Urinary bladder (tissue), 4 donors: ENCODE results near the gene PCDH19. TPM values are rescaled to one million over a fixed set of nuclear protein-coding genes. Genes with fewer than 3 reads are reported as not detected.
A peak's percentile ranks its signal among the peaks of the same experiment; 100 is the strongest.
"Not testable (repeated sequence)": the region's sequence is repeated elsewhere in the genome, so short reads cannot be mapped to it uniquely, and the experiment has no call there.

Experiments used
- DNase-seq: peaks from one replicate; pipeline ENCODE4 v3.0.0-alpha.2; 2015; ENCODE audit errors: extremely low spot score
- H3K27ac ChIP-seq: one replicate; pipeline ENCODE4 v1.5.1; 2013; ENCODE audit warnings: low read depth, mild to moderate bottlenecking, moderate library complexity
- H3K36me3 ChIP-seq: one replicate; pipeline ENCODE4 v1.6.1; 2013; ENCODE audit warnings: mild to moderate bottlenecking, moderate library complexity; ENCODE audit not compliant: insufficient read depth
- H3K4me1 ChIP-seq: one replicate; pipeline ENCODE4 v1.6.1; 2013; ENCODE audit warnings: mild to moderate bottlenecking, moderate library complexity; ENCODE audit not compliant: insufficient read depth
- H3K4me3 ChIP-seq: one replicate; pipeline ENCODE4 v1.5.1; 2013; ENCODE audit warnings: low read depth, low read length
- WGBS: extraction: QIAGEN DNeasy Blood & Tissue Kit; methylation state at CpG from one replicate; pipeline ENCODE4 v1.1.7; 2013; 5-methylcytosine and 5-hydroxymethylcytosine counted together
- polyA plus RNA-seq: library from polyadenylated mRNA; stranded (reverse); fragments of 200-250 nt; gene quantifications from one replicate; pipeline ENCODE4 v1.2.3, GENCODE V29; 2013
- total RNA-seq: library from RNA; depleted of rRNA; stranded (reverse); fragments of >200 nt; gene quantifications from one replicate; pipeline ENCODE4 v1.2.3, GENCODE V29; 2014
- donor health status: healthy with polysubstance abuse.
- donor health status: healthy.

PCDH19 gene, protein sequence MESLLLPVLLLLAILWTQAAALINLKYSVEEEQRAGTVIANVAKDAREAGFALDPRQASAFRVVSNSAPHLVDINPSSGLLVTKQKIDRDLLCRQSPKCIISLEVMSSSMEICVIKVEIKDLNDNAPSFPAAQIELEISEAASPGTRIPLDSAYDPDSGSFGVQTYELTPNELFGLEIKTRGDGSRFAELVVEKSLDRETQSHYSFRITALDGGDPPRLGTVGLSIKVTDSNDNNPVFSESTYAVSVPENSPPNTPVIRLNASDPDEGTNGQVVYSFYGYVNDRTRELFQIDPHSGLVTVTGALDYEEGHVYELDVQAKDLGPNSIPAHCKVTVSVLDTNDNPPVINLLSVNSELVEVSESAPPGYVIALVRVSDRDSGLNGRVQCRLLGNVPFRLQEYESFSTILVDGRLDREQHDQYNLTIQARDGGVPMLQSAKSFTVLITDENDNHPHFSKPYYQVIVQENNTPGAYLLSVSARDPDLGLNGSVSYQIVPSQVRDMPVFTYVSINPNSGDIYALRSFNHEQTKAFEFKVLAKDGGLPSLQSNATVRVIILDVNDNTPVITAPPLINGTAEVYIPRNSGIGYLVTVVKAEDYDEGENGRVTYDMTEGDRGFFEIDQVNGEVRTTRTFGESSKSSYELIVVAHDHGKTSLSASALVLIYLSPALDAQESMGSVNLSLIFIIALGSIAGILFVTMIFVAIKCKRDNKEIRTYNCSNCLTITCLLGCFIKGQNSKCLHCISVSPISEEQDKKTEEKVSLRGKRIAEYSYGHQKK (N-terminal part only)
- total RNA-seq (6.9 TPM), polyA plus RNA-seq (2.5 TPM)

DNA sequence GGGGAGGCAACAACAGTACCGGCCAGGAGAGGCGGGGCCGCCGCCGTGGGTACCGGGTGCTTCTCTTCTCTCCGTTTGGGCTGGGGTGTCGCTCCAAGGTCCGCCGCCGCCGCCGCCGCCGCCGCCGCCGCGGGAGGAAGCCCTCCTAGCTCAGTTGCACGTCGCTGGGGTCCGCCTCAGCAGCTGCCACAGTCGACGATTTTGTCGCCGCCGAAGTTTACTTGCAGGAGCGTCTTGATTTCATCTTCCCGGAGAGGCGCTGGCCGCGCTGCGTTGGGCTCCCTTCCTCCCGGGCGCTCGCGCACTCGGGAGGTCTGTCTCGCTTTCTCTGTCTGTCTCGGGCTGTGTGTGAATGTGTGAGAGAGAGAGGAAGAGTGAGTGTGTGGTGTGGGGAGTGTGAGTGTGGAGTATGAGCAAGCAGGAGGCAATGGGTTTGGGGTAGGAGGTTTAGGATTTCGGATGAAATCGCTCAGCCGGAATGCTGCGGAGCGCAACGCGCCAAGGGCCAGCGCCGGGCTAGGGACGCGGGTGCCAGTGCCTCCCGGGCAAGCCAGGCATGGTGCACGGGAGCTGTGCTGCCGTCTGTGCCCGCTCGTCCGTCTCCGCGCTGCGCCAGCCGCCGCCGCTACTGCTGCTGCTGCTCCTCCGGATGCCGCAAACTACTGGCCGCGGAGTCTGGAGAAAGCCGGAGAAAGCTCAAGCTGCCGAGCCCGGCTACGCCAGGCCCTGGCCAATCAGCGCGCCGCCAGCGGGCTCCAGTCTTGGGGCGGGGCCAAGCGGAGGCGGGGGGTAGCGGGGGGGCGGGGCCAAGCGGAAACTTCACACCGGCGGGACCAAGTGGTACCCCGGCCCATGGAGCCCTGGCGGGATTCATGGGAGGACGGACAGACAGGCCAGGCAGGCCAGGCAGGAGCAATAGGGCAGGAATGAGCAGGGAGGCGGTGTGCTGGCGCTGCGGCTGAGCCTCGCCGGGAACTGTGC, at the start of gene PCDH19:
TSS of gene PCDH19 (minus strand) at position 664 of the 981 bp plus-strand sequence. CDS start 1,676 bp downstream, outside the sequence.
- Histone ChIP-seq H3K4me3 (peak within 1 kb of the TSS; percentile 46), H3K4me1 (no peaks in the 10 kb centered on the region), H3K36me3 (no peaks in the 10 kb centered on the region), H3K27ac (no peak within 1 kb of the TSS)
- DNase-seq = no peak
- under 1% methylated on average over 77 of the region's 91 CpGs for WGBS

DNA sequence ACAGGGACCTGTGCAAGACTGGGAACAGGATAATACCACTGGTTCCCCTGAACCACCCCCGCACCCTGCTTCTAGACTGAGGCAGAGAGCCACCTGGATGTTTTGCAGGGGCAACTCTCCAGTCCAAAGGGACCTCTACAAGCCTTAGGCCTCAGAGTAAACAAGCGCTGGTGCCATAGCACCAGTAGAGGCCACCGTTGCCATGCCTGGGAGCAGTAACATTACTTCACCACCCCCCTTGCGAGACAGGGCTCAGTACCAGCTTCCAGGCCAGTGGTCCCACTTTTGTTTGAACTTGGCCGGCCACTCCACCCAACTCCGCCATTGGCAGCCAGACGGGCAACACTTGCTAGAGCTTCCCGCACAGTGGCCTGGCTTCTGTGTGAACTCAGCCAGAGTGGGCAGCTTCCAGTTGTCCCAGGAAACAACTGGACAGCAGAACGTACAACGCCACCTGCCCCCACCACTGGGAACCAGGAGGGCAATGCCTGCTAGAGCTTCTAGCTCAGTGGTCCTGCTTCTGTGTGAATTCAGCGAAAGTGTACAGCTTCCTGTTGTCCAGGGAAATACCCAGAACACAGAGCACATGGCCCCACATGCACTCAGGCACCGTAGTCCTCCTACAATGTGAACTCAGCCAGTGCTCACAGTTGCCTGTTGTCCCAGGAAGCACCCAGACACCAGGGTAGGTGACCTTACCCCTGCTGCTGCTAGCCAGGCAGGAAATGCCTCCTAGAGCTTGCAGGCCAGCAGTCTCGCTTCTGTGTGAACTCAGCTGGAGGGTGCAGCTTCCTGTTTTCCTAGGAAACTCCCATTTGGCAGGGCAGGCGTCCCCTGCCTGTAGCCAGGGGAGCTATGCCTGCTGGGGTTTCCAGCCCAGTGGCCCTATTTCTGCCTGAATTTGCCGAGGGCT, 39.9 kb upstream of the PCDH19 start:
- WGBS = 78% methylated on average over 15 of the region's 15 CpGs
- no peak for DNase-seq
- Histone ChIP-seq H3K36me3 (no peaks in the 10 kb centered on the region), H3K4me1 (no peaks in the 10 kb centered on the region), H3K27ac (no peak overlapping the region), H3K4me3 (no peak overlapping the region)

DNA sequence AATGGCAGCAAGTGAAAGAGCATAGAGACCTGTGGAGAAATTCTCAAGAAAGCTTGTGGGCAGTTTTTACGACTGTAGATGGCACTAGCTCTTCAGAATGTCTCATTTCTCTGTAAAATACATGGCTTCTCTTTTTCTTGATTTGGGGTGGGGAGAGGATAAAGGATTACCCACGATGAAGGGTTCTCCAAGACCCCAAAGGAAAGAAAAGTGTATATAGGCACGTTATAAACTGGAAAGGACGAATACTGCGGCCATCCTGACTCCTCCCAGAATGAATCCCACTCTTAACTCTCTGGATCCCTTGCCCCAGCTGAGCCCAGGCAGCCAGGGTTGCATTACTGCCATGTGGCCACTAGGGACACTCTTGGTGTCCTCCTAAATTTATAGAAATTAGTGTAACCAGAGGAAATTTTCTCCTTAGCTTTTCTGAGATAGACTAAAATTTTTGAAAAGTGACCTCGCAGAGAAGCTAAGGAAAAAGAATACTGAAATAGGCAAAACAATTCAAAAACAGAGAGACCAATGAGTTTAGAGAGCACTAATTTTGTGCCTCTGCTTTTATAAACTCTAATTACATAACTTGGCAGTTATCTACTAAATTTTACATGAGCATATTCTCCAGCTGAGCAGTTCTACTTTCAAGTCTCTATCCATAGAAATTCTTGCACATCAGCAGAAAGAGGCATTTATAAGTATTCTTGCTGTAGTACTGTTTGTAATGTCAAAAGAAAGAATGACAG, 37.8 kb upstream of the PCDH19 start:
- no peak overlapping the region for H3K4me3 ChIP-seq
- WGBS = under 1% methylated on average over 6 of the region's 6 CpGs
- DNase-seq = peak; percentile 15
- no peaks in the 10 kb centered on the region for H3K4me1 ChIP-seq
- H3K27ac ChIP-seq = no peak overlapping the region
- no peaks in the 10 kb centered on the region for H3K36me3 ChIP-seq

DNA sequence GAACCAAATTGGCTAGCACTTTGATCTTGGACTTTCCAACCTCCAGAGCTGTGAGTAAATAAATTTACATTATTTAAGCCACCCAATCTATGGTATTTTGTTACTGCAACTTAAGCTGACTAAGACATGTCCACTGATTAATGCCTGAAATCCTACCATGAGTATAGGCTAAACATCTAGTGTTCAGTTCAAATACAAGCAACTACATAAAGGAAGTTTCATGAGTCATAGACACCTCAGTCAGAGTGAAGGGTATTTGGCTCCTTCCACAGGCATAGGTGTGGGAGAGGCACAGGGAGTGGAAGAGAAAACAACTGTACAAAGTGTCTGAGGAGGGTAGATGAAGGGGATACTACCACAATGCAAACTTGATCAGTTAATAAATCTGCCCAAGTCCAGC, 35.5 kb upstream of the PCDH19 start:
- no peak overlapping the region for H3K27ac ChIP-seq
- H3K4me1 ChIP-seq = no peaks in the 10 kb centered on the region
- H3K4me3 ChIP-seq = no peak overlapping the region
- DNase-seq = no peak
- no peaks in the 10 kb centered on the region for H3K36me3 ChIP-seq

DNA sequence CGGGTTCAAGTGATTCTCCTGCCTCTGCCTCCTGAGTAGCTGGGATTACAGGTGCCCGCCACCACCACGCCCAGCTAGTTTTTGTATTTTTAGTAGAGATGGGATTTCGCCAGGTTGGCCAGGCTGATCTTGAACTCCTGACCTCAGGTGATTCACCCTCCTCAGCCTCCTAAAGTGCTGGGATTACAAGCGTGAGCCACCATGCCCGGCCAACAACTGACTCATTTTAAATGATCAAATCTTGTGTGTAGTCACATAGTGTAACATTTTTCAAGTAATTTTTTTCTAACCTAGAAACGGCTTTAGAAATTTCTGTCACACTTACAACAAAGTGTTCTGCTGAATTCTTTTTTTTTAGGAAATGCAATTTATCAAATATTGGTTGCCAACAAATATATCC, 31.2 kb upstream of the PCDH19 start:
- H3K4me1 ChIP-seq, H3K27ac ChIP-seq, H3K36me3 ChIP-seq, DNase-seq, H3K4me3 ChIP-seq: not testable (repeated sequence)
- 84% methylated on average over 7 of the region's 7 CpGs for WGBS

DNA sequence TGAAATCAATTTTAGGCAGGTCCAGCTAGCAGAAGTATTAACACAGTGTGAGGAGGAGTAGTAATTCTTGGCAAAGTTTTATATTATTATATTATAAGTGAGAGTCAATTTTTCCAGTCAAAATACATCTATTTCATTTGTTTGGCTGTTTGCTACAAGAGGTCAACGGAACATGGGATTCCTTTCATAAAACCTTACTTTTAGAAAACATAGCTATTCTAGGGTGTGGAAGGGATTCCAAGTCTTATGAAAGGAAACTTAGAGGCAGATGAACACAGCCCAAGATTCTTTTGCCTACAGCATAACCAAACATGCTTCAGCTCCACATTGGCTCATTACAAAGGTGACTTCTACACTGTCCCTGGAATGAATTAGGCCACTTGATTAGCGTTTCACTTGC, 29.9 kb upstream of the PCDH19 start:
- no peaks in the 10 kb centered on the region for H3K4me1 ChIP-seq
- 79% methylated on average over 2 of the region's 2 CpGs for WGBS
- no peak overlapping the region for H3K4me3 ChIP-seq
- no peak for DNase-seq
- no peak overlapping the region for H3K27ac ChIP-seq
- H3K36me3 ChIP-seq = no peaks in the 10 kb centered on the region

DNA sequence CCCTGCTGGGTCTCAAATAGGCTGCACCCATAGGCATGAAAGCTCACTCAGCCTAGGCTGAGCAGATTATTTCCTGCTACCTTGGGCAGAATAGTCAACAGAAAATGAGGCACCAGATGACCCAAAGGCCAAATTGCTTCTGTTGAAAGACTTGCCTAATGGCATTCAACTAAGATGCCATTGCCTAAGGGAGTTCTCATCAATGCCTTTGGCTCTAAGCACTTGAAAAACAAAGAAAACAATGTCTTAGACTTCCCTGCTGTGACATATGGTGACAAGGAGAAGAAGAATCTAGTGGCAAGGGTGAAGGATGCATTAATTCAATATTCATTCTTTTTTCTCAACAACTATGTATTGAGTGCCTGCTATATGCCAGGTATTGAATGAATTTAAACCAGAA, 25.7 kb upstream of the PCDH19 start:
- no peak overlapping the region for H3K27ac ChIP-seq
- no peaks in the 10 kb centered on the region for H3K4me1 ChIP-seq
- no peak for DNase-seq
- no peak overlapping the region for H3K4me3 ChIP-seq
- no peaks in the 10 kb centered on the region for H3K36me3 ChIP-seq

DNA sequence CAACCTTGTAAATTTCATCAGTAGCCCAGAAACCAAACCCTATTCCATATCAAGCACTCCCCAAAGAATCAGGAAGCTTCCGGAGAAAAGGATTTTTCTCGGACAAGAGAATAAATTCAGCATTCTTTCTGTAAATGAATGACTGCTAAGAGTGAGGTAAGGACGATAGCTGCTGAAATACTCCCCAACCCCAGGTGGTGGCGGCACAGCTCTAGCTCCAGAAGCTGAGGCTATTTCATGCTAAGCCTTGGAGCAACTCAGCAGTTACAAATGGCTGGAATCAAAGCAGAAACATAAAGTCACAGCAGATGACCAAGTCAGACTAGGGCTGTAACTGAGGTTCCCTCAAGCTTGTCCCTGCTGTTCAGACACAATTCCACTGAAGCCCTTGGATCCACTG, 13.9 kb upstream of the PCDH19 start:
- H3K36me3 ChIP-seq = no peaks in the 10 kb centered on the region
- H3K4me3 ChIP-seq = no peak overlapping the region
- no peak for DNase-seq
- H3K4me1 ChIP-seq = no peaks in the 10 kb centered on the region
- WGBS = 70% methylated on average over 4 of the region's 4 CpGs
- H3K27ac ChIP-seq = no peak overlapping the region

DNA sequence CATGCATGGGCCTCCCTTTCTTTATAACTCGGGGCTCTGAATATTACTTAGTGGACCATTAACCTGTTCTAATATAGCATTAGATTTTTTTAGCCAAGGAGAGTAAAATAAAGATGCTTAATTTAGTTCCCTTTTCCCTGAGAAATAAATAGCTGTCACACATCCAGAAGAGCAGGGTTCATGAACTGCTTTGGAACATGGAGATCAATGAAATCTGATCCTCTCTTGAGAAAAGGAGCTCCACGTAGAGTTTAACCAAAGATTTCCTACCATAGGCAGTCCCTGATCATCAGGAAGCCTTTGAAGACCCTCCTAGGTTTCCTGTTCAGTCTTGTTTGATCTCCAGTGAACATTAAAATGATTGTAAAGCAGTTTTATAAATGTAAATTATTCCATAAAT, 8.5 kb upstream of the PCDH19 start:
- DNase-seq = no peak
- 60% methylated on average over 2 of the region's 2 CpGs for WGBS
- Histone ChIP-seq H3K27ac (no peak overlapping the region), H3K36me3 (no peaks in the 10 kb centered on the region), H3K4me1 (no peaks in the 10 kb centered on the region), H3K4me3 (no peak overlapping the region)

DNA sequence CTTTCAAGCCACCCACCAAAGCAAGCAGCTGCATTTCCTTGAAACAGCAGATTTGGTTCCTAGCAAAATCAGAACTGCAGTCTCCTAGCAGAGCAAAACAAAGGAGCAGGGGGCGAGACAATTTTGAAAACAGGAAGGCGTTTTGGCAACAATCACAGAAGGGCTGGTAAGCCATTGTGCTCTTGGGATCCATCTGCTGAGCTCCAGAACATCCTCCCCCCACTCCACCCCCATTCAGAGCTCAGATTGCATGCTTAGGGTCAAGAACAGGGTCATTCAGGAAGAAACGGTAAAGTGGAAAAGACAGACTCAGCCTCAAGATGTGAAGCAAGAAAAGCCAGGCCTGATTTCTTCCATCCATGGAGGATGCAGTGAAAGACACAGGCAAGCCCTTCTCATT, 7.6 kb upstream of the PCDH19 start:
- DNase-seq = no peak
- WGBS = 38% methylated on average over 3 of the region's 3 CpGs
- Histone ChIP-seq H3K36me3 (no peaks in the 10 kb centered on the region), H3K4me1 (no peaks in the 10 kb centered on the region), H3K27ac (no peak overlapping the region), H3K4me3 (no peak overlapping the region)

DNA sequence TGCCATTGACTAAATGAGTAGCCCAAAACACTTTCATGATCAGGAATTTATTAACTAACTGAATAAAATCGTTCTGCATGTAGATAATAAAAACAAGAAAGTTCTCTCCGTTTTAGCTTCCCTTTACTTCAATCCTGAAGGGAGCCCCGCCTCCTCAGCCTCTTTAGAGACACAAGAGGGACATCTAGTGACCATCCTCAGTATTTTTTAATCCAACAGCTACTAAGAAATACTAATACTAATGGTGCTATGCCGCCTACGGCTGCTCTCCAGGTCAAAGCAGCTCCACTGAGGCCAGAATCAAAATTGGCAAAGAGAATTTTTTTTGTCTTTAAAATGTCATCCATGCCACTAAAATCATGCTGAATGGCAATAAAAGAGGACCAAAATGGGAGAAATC, 3.2 kb upstream of the PCDH19 start:
- no peaks in the 10 kb centered on the region for H3K36me3 ChIP-seq
- WGBS = under 1% methylated on average over 5 of the region's 5 CpGs
- H3K4me1 ChIP-seq = no peaks in the 10 kb centered on the region
- no peak overlapping the region for H3K4me3 ChIP-seq
- peak; percentile 50 for DNase-seq
- H3K27ac ChIP-seq = no peak overlapping the region
